Stimulated activated CD8-positive, alpha-beta memory T cell treated with anti-CD3 and anti-CD28 coated beads, Interleukin-2, amount 100 ng/mL, for 48 hours (primary cell): ENCODE data around the gene CMTM8.

ENCODE experiments used
- DNase-seq, 2 donors: peaks; one replicate each; pipeline ENCODE4 v3.0.0-alpha.2; 2020; ENCODE audit warnings: low read depth in 2 of 2

The CMTM8 gene

DNA sequence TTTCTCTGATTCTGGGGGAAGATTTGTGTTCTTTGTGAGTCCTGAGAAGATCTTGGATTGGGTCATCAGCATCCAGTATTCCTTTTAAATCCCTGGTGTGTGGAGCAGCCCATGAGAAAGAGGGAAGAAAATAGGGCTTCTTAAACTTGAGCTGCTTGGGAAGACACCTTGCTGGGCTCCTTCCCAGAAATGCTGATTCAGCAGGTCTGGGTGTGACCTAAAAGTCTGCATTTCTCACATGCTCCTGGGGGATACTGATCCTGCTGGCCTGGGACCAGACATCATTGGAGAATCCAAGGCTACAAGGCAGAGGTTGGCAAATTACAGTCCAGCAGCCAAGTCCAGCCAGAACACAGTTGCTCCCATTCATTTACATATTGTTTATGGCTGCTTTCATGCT, 99.0 kb downstream of the CMTM8 start:
- no peak for DNase-seq

DNA sequence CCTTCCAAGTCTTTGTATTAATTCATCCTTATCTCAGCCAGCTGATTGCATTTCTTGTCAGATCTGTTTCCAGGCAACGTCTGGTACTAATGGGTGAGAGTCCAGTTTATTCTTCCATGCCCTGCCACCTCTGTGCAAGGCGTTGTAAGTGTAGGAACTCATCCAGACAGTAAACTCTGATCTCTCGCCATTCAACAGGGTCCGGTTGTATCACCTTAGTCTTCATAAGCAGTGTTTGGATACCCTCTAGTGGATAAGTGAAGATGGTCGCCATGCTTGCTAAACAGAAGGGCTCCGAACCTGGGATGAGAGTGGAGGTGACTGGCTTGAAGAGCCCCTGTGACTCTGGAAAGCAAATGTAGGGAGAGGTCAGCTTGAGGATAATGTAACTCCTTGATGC, 101.6 kb downstream of the CMTM8 start:
- DNase-seq: no peak

DNA sequence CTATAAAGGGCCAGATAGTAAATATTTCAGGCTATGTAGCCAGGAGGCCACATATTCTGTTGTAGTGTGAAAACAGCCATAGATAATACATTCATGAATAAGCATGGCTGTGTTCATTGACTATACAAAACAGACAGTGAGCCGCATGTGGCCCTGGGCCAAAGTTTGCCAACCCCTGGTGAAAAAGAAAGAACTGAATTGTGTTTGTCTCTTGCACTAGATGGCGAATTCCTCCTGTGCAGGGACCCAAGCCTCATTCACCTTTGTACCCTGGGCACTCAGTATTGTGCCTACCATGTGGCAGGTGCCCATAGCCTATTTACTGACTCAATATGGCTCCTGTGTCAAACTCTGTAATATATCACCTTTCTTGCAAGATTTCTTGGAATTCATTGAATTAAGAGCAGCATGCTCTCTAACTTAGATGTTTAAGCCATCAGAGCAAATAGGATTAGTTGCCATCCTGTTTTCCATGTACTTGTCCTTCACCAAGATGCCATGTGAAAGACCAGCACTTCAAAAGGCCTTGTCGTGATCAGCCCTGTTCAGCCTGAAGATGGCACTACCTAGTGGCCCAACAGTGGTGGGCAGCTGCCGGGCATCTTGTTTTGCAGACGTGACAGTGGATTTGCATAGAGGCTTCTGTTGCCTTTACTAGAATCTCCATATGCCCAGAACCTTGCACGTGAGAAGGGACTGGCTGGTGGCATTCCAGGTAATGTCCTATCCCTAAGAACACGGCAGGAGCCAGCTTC, 102.3 kb downstream of the CMTM8 start:
- DNase-seq: no peak

GRCh38 chr3:32347343-32348125, 109.1 kb downstream of the CMTM8 start:
- no peak for DNase-seq

DNA sequence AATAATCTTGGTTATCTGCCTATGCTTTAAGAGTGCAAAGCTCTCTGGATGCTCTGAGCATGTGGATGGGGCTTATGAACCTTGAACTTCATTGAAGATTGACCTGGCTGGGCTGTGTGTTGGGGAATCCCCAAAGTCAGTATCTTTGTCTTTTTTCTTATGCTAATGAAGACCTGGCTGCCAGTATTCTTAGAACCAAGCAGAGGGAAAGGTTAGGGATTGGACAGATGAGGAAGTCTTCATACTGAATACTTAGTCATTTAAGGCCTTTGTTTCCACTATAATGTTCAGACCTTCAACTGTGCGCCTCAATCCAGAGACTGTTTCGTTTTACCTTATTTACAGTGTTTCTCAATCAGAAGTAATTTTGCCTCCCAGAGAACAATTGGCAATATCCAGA, 110.7 kb downstream of the CMTM8 start:
- DNase-seq: no peak

- no peak for DNase-seq
These were observed 114.1 kb downstream of the CMTM8 start for GRCh38 chr3:32352563-32352962.

- DNase-seq: no peak
These were observed 114.9 kb downstream of the CMTM8 start for GRCh38 chr3:32353351-32353750.

GRCh38 chr3:32354362-32354778, 115.9 kb downstream of the CMTM8 start:
- DNase-seq: no peak

DNA sequence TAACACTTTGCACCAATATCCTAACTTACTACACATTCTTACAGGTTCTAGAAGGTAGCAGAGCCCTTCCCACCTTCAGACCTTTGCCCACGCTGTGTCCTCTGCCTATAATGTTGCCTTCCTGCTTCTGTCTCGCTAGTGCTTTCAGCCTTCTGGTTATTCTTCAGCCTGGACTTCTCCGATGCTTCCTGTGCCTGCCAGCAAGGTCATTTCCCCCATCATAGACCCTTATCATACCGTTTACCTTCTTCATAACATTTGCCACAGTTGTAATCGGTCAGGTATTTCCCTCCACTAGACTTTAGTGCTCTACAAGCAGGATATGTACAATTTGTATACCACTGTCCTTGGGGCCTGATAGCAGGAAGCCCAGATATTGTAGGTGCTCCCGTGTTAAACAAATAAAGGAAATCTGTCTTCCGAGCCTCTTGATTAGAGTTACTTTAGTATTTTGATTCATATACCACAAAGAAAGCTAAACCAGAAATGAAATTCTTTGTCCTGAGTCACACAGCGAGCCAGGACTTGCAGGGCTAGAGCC, 117.3 kb downstream of the CMTM8 start:
- DNase-seq: no peak

GRCh38 chr3:32359766-32360492, 121.4 kb downstream of the CMTM8 start:
- DNase-seq: no peak

DNA sequence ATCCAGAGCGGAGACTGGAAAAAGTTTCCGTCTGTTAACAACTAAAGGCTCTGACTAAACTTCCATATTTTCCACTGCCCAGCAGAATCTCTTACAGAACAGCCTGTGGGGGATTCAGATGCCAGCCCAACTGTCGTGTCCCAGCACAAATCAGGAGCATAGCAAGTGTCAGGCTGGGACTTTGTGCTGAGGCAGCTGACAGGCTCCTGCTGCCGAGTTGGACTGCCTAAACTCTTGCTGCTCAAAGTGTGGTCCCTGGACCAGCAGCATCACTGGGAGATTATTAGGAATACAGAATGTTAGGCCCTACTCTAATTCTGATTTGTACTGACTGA, 122.0 kb downstream of the CMTM8 start:
- DNase-seq: no peak

GRCh38 chr3:32366638-32367397, 128.3 kb downstream of the CMTM8 start:
- DNase-seq: no peak

GRCh38 chr3:32367442-32367841, 129.0 kb downstream of the CMTM8 start:
- no peak for DNase-seq

- no peak for DNase-seq
These were observed 133.2 kb downstream of the CMTM8 start for GRCh38 chr3:32371461-32372212.

DNA sequence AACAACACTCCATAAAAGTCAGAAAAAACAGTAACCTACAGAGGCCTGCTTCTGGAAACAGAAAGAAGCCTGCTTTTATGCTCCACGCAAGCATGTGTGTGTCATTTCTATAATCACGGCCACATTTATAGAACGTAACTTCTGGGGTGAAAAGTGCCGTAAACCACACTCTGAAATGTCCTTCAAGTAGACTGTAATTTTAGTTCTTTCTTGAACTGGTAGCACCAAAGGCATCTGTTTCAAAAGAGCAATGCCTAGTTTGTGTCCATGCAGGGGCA, 133.7 kb downstream of the CMTM8 start:
- no peak for DNase-seq

DNA sequence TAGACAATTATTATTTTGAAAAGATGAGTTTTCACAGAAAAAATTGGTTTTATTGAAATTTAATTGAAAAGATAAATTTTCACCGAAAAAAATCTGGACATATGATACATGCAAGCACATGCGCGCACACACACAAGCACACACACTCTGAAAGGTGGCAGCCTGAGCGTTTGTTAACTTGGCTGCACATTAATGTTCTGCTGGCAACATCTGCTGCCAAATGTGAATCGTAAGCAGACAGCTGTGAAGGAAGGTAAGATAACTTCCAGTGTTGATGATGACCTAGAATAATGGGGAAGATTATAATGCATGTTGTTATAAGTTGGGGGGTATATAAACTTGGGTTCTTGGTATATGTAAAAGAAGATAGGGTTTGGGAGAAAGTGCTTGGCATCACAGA, 134.8 kb downstream of the CMTM8 start:
- DNase-seq: no peak

DNA sequence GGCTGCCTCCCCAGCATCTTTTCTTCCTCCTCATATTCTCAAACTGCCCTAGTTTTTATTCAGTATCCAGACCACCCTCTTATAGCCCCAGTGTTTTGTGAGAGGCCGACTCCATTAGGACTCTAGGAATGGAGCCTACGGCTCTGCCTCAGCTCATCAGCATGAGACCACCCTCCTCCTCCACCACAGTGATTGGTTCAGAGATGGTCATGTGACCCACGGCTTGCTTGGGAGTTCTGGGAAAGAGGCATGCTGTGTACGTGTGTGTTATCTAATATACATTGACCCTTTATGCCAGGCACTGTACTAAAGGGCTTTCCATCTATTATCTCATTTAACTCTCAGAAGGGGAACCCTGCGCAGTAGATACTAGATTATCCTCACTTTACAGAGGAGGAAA, 135.4 kb downstream of the CMTM8 start:
- DNase-seq: no peak

- DNase-seq: peak in 1 of 2 donors; percentile 18
These were observed 136.5 kb downstream of the CMTM8 start for GRCh38 chr3:32374788-32375595.

- DNase-seq: no peak
These were observed 137.1 kb downstream of the CMTM8 start for GRCh38 chr3:32375596-32375930.

GRCh38 chr3:32376115-32376514, 137.6 kb downstream of the CMTM8 start:
- DNase-seq: no peak
